ENCODE results near the gene SPOCK2.

GRCh38 chr10:72041491-72041890 is 46.9 kb downstream of the SPOCK2 start:
- TF ChIP-seq POLR2A (IDR thresholded peaks at IDR 0.05; ENCODE audit: low read length): no peak
- TF ChIP-seq GATA1 (IDR thresholded peaks at IDR 0.05; ENCODE audit: low read depth, low read length): no peak

Measured in erythroblast (primary cell).